Stomach smooth muscle (tissue), 2 donors: Measurements from ENCODE around the gene FKBP14.

Experiments used
- H3K27ac ChIP-seq: one replicate; pipeline ENCODE4 v1.7.0; 2013; ENCODE audit warnings: mild to moderate bottlenecking, low read length, inconsistent platforms
- H3K27me3 ChIP-seq, 2 donors: one replicate each; pipeline ENCODE4 v1.7.0; 2013; ENCODE audit warnings: low read length in 2 of 2; ENCODE audit not compliant: insufficient read depth in 2 of 2, control insufficient read depth in 1 of 2
- H3K36me3 ChIP-seq, 2 donors: one replicate each; pipeline ENCODE4 v1.7.0; 2013; ENCODE audit warnings: low read length in 2 of 2; ENCODE audit not compliant: control insufficient read depth in 2 of 2, insufficient read depth in 2 of 2
- H3K4me1 ChIP-seq: one replicate; pipeline ENCODE4 v1.7.0; 2013; ENCODE audit warnings: low read length; ENCODE audit not compliant: control insufficient read depth, insufficient read depth
- H3K4me3 ChIP-seq, 2 donors: one replicate each; pipeline ENCODE4 v1.7.0; 2013; ENCODE audit warnings: low read length in 2 of 2
- H3K9ac ChIP-seq, 2 donors: one replicate each; pipeline ENCODE4 v1.7.0; 2013; ENCODE audit warnings: low read length in 2 of 2, mild to moderate bottlenecking in 1 of 2
- H3K9me3 ChIP-seq, 2 donors: one replicate each; pipeline ENCODE4 v1.7.0; 2013; ENCODE audit warnings: low read length in 2 of 2; ENCODE audit not compliant: control insufficient read depth in 2 of 2
- donor health status: healthy.
- donor health status: Pancreatic carcinoma.

FKBP14 gene

GRCh38 chr7:29993140-29993539, 33.4 kb downstream of the FKBP14 start:
- H3K9ac ChIP-seq = no peak overlapping the region
- peaks cover 0 to 3% of the 10 kb centered on the region in 2 donors for H3K9me3 ChIP-seq
- peaks cover 9% of the 10 kb centered on the region for H3K4me1 ChIP-seq
- H3K27me3 ChIP-seq = no peaks in the 10 kb centered on the region
- H3K36me3 ChIP-seq = no peaks in the 10 kb centered on the region
- no peak overlapping the region for H3K27ac ChIP-seq
- no peak overlapping the region for H3K4me3 ChIP-seq

DNA sequence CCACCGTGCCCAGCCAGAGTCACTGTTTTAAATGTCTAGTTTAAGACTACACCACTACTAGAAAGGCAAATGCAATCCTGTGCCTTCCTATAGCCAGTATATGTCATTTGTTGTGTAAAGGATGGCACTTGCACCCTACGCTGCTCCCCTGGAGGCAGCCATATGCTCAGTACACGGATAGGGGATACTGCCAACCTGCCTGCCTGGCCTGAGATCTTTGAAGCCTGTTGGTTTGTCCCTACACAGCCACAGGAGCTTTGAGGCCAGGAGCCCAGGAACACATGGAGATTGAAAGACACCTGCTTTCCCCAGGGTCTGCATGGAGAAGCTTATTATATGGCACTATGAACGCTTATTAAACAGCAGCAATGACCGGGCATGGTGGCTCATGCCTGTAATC, 34.6 kb downstream of the FKBP14 start:
- Histone ChIP-seq H3K4me3 (no peak overlapping the region), H3K27me3 (no peaks in the 10 kb centered on the region), H3K9ac (no peak overlapping the region), H3K36me3 (no peaks in the 10 kb centered on the region), H3K27ac (no peak overlapping the region), H3K9me3 (peaks cover 0 to 3% of the 10 kb centered on the region in 2 donors), H3K4me1 (peaks cover 16% of the 10 kb centered on the region)

GRCh38 chr7:29990931-29991330, 35.6 kb downstream of the FKBP14 start:
- peaks cover 16% of the 10 kb centered on the region for H3K4me1 ChIP-seq
- H3K9me3 ChIP-seq = peaks cover 0 to 3% of the 10 kb centered on the region in 2 donors
- no peak overlapping the region for H3K4me3 ChIP-seq
- no peaks in the 10 kb centered on the region for H3K36me3 ChIP-seq
- H3K27ac ChIP-seq = no peak overlapping the region
- no peaks in the 10 kb centered on the region for H3K27me3 ChIP-seq
- no peak overlapping the region for H3K9ac ChIP-seq

DNA sequence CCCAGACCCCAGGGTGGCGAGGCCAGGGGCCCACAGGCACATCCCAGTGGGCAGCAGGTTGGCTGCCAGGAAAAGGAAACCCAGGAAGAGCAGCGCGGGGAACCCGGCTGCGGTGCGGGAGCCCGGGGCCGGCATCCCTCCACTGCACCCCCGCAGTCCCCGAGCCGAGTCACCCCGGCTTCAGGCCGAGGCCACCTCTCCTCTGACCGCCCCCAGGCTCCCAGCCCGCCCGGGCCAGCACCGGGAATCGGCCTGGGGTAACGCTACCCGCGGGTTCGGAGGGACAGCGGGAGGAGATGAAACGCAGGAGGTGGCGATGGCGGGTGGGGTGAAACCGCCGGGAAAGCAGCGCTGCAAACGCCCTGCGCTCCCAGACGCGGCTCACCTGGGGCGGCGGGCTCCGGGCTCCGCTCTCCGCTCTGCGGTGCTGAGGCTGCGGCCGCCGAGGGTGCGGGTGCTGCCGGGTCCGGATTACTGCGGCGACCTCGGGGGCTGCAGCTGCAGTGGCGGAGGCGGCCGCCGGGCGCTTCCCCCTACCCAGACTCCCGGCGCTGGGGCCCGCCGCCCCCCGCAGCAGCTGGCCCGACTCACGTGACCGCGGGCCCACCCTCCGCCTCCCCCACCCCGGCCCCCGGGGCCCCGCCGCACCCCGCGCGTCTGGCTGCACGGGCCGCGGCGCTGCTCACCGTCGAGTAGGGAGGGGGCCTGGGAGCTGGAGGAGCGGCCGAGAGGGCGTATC, 37.1 kb downstream of the FKBP14 start, which contains the start of gene SCRN1:
SCRN1 (minus strand) TSS at position 545 of the 739 bp plus-strand sequence. CDS start 20,734 bp downstream, outside the sequence.
- H3K27ac ChIP-seq = peak within 1 kb of the TSS; percentile 75
- H3K4me3 ChIP-seq = peak within 1 kb of the TSS; percentile 75 to 86
- H3K4me1 ChIP-seq = peaks cover 16% of the 10 kb centered on the region
- H3K9me3 ChIP-seq = peaks cover 0 to 3% of the 10 kb centered on the region in 2 donors
- no peaks in the 10 kb centered on the region for H3K36me3 ChIP-seq
- H3K27me3 ChIP-seq = no peaks in the 10 kb centered on the region
- peak within 1 kb of the TSS; percentile 72 to 78 for H3K9ac ChIP-seq

DNA sequence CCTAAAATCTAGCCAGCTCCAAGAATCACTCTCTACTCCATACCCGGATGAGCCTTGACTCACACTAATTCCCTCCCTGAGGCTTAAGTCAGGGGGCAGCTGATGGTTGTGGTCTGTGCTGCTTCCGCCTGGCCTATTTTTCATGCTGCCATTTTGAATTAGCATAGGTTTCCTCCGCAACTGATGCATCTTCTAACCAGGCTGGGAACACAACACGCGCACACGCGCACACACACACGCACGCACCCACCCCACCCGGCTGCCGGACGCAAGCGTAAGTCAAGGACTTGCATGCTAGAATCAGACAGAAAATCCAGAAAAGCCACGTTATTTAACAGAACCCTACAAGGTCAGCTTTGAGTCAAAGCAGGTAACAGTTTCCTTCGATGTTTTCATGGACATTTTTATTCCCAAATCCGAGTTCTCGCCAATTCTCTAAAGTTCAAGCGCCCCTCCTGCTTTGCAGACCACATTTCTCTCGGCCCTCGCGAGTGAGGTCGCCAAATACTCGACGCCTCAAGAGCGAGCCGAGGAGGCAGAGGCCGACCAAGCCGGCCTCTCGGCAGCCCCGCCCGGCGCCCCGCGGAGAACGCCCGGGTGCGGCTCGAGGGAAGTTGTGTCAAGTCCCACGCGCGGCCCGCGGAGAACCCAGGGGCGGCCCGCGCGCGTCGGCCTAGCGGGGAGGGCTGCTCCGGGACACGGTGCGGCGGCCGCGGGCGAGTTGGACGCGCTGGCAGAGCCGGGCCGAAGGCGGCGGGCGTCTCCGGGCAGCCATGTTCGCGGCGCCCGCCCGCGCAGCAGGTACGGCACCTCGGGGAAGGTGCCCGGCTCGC, 37.9 kb downstream of the FKBP14 start:
- peak overlapping the region; percentile 75 for H3K27ac ChIP-seq
- no peaks in the 10 kb centered on the region for H3K27me3 ChIP-seq
- H3K9ac ChIP-seq = peak overlapping the region; percentile 72 to 78
- peaks cover 16% of the 10 kb centered on the region for H3K4me1 ChIP-seq
- H3K9me3 ChIP-seq = peaks cover 0 to 3% of the 10 kb centered on the region in 2 donors
- peak overlapping the region; percentile 75 to 86 for H3K4me3 ChIP-seq
- H3K36me3 ChIP-seq = no peaks in the 10 kb centered on the region

GRCh38 chr7:29987811-29988317, 38.6 kb downstream of the FKBP14 start:
- Histone ChIP-seq H3K4me3 (peak overlapping the region; percentile 75 to 86), H3K9ac (no peak overlapping the region)

DNA sequence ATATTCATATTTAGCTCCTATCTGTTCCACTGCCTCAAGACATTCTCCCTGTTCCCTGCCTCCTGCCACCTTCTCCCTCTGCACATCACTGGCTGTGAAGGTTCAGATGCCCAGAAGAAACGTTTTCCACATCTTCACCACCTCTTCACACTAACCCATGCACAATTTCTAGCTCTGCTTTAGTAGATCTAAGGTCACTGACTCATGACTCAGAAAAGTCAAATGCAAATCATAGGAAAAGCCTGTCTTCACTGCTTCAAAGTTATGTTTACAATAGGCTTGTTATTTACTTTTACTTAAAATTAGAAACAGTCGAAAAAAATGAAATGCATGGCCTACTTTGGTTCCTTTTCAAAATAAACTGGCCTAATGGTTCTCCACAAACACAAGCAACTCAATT, 39.4 kb downstream of the FKBP14 start:
- no peaks in the 10 kb centered on the region for H3K36me3 ChIP-seq
- H3K9ac ChIP-seq = no peak overlapping the region
- H3K27me3 ChIP-seq = no peaks in the 10 kb centered on the region
- no peak overlapping the region for H3K27ac ChIP-seq
- no peaks in the 10 kb centered on the region for H3K9me3 ChIP-seq
- H3K4me3 ChIP-seq = no peak overlapping the region
- peaks cover 16% of the 10 kb centered on the region for H3K4me1 ChIP-seq

More at GRCh38 chr7:29987811-29988317, 38.6 kb downstream of the FKBP14 start:
- Histone ChIP-seq H3K9me3 (no peaks in the 10 kb centered on the region), H3K27ac (peak overlapping the region; percentile 75), H3K27me3 (no peaks in the 10 kb centered on the region), H3K4me1 (peaks cover 16% of the 10 kb centered on the region), H3K36me3 (no peaks in the 10 kb centered on the region)

DNA sequence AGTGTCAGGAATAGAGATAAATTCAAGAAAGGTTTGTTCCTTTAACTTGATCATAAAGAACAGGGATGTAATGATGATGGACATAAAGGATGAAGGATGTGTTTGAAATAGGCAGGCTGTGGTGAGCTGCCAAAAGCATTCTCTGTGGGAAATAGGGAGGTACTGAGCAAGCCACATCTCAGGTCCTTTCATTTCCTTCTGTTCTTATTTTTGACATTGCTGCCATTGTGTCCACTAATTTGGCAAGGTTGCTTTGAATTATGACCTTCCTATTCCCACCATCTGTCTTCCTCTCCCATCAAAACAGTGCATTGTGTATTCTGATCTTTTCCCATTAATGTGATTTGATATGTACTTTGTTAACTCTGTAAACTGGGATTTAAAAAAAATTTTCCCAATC, 46.4 kb downstream of the FKBP14 start:
- H3K4me3 ChIP-seq = no peak overlapping the region
- H3K36me3 ChIP-seq = no peaks in the 10 kb centered on the region
- H3K4me1 ChIP-seq = peaks cover 8% of the 10 kb centered on the region
- no peak overlapping the region for H3K9ac ChIP-seq
- no peaks in the 10 kb centered on the region for H3K9me3 ChIP-seq
- H3K27me3 ChIP-seq = no peaks in the 10 kb centered on the region
- no peak overlapping the region for H3K27ac ChIP-seq

DNA sequence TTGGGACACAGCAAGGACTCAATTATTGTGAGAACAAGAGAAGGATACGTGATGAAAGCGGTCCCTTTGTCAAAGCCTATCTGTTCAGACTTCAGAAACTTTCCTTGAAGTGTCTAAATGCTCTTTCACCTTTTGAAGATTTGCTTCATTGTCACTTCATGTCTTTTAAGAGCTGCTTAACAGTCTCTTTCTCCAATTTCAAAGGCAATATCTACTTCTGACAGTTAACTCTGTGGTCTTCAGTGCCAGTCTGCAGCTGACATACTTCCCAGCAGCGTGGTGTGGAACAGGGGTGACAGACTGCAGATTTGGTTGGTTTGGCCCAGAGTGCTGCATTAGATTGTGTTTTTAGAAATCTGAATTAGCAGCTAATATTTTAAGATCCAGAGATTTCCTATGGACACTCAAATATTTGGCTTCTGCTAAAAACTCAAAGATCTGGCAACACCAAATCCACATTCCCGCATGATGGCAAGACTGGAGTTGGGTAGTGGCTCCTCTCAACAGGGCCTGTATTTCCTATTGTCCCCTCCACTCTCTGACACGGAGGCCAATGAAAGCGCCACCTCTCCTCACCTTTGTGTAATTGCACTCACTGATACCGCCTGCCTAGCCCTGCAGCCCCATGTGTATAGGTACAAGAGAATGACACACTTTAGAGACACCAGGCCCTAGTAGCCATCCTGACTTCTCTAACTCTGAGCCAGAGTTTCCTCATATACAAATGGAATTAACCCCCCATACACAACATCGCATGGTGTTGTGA, 48.4 kb downstream of the FKBP14 start:
- Histone ChIP-seq H3K9ac (no peak overlapping the region), H3K27me3 (no peaks in the 10 kb centered on the region), H3K4me3 (no peak overlapping the region), H3K36me3 (no peaks in the 10 kb centered on the region), H3K9me3 (no peaks in the 10 kb centered on the region), H3K27ac (no peak overlapping the region), H3K4me1 (peaks cover 8% of the 10 kb centered on the region)

- H3K9me3 ChIP-seq = no peaks in the 10 kb centered on the region
- peak overlapping the region; percentile 46 for H3K27ac ChIP-seq
- no peaks in the 10 kb centered on the region for H3K36me3 ChIP-seq
- H3K27me3 ChIP-seq = no peaks in the 10 kb centered on the region
- H3K4me1 ChIP-seq = peaks cover 8% of the 10 kb centered on the region
- peak overlapping the region; percentile 28 to 36 for H3K4me3 ChIP-seq
- peak overlapping the region in 1 of 2 donors; percentile 13 for H3K9ac ChIP-seq
These were observed 49.7 kb downstream of the FKBP14 start for GRCh38 chr7:29976673-29977415.
